Measurements from ENCODE around the gene RBM33. TPM values are rescaled to one million over a fixed set of nuclear protein-coding genes. Genes with fewer than 3 reads are reported as not detected.

RBM33 gene
- total RNA-seq, 1 experiment from 2014 or later: 73.6 TPM

DNA sequence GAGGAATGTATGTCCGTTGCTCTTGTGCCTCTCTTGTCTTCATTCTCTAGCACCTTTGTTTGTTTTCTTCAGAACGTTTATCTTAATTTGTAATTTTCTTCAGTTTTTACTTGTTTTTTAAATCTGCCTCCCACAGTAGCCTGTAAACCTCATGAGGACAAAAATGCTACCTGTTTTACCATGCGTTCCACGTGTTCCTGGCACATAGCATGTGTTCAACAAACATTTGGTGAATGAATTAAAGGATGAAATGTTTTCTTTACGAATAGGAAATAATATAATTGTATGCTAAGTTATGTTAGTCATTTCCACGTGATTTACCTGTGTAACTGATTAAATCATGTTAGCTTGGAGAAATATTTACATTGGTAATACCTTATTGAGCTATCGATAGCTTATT is 2.2 kb downstream of the RBM33 start:
- Histone ChIP-seq H3K4me3 (ENCODE audit: low read depth, low read length, poor library complexity, severe bottlenecking) (no peak overlapping the region), H3K27ac (ENCODE audit: low read depth, low read length, poor library complexity, severe bottlenecking) (no peak overlapping the region), H3K9me3 (ENCODE audit: low read depth, low read length, poor library complexity, severe bottlenecking) (peaks cover 32% of the 10 kb centered on the region), H3K27me3 (replicated peaks; ENCODE audit: insufficient read depth, low read depth, low read length, poor library complexity) (no peaks in the 10 kb centered on the region), H3K4me1 (ENCODE audit: insufficient read depth, low read length, poor library complexity, severe bottlenecking) (peaks cover 5% of the 10 kb centered on the region), H3K36me3 (ENCODE audit: insufficient read depth, low read length, poor library complexity, severe bottlenecking) (peaks cover 42% of the 10 kb centered on the region)
- intact Hi-C loops (cut with micrococcal nuclease; ENCODE audit: unreplicated experiment): no loop called here
- no TSS peak for BruUV-seq (replicated peaks)
- ChIA-PET POLR2A (ENCODE audit: low non-redundant PET) (no interaction called here), CTCF (no interaction called here)
- no peak for DNase-seq (ENCODE audit: low spot score)
- TF ChIP-seq CTCF (conservative IDR thresholded peaks at IDR 0.05; ENCODE audit: low read depth, low read length) (no peak), EZH2 (IDR thresholded peaks at IDR 0.05; ENCODE audit: borderline replicate concordance, low read depth, low read length, poor library complexity, severe bottlenecking) (no peak)

- TF ChIP-seq CTCF (conservative IDR thresholded peaks at IDR 0.05; ENCODE audit: low read depth, low read length) (no peak), EZH2 (IDR thresholded peaks at IDR 0.05; ENCODE audit: borderline replicate concordance, low read depth, low read length, poor library complexity, severe bottlenecking) (no peak)
- no peak for DNase-seq (ENCODE audit: low spot score)
- peaks cover 5% of the 10 kb centered on the region for H3K4me1 ChIP-seq (ENCODE audit: insufficient read depth, low read length, poor library complexity, severe bottlenecking)
- H3K27me3 ChIP-seq (replicated peaks; ENCODE audit: insufficient read depth, low read depth, low read length, poor library complexity): no peaks in the 10 kb centered on the region
- H3K27ac ChIP-seq (ENCODE audit: low read depth, low read length, poor library complexity, severe bottlenecking): no peak overlapping the region
- CTCF ChIA-PET: no interaction called here
- H3K36me3 ChIP-seq (ENCODE audit: insufficient read depth, low read length, poor library complexity, severe bottlenecking): peaks cover 37% of the 10 kb centered on the region
- intact Hi-C loops (cut with micrococcal nuclease; ENCODE audit: unreplicated experiment): no loop called here
- H3K9me3 ChIP-seq (ENCODE audit: low read depth, low read length, poor library complexity, severe bottlenecking): peaks cover 32% of the 10 kb centered on the region
- POLR2A ChIA-PET (ENCODE audit: low non-redundant PET): no interaction called here
- no TSS peak for BruUV-seq (replicated peaks)
- no peak overlapping the region for H3K4me3 ChIP-seq (ENCODE audit: low read depth, low read length, poor library complexity, severe bottlenecking)
Observed at GRCh38 chr7:155647302-155647701, 2.8 kb downstream of the RBM33 start.

GRCh38 chr7:155647734-155648133 is 3.3 kb downstream of the RBM33 start:
- peaks cover 32% of the 10 kb centered on the region for H3K9me3 ChIP-seq (ENCODE audit: low read depth, low read length, poor library complexity, severe bottlenecking)
- peaks cover 33% of the 10 kb centered on the region for H3K36me3 ChIP-seq (ENCODE audit: insufficient read depth, low read length, poor library complexity, severe bottlenecking)
- BruUV-seq (replicated peaks): no TSS peak
- no peak for DNase-seq (ENCODE audit: low spot score)
- intact Hi-C loops (cut with micrococcal nuclease; ENCODE audit: unreplicated experiment): no loop called here
- H3K27ac ChIP-seq (ENCODE audit: low read depth, low read length, poor library complexity, severe bottlenecking): no peak overlapping the region
- POLR2A ChIA-PET (ENCODE audit: low non-redundant PET): no interaction called here
- peaks cover 5% of the 10 kb centered on the region for H3K4me1 ChIP-seq (ENCODE audit: insufficient read depth, low read length, poor library complexity, severe bottlenecking)
- CTCF ChIA-PET: no interaction called here
- H3K4me3 ChIP-seq (ENCODE audit: low read depth, low read length, poor library complexity, severe bottlenecking): no peak overlapping the region
- TF ChIP-seq CTCF (conservative IDR thresholded peaks at IDR 0.05; ENCODE audit: low read depth, low read length) (no peak), EZH2 (IDR thresholded peaks at IDR 0.05; ENCODE audit: borderline replicate concordance, low read depth, low read length, poor library complexity, severe bottlenecking) (no peak)
- no peaks in the 10 kb centered on the region for H3K27me3 ChIP-seq (replicated peaks; ENCODE audit: insufficient read depth, low read depth, low read length, poor library complexity)
